Right lobe of liver (tissue), 6 donors: ENCODE data around the gene MAPK12. TPM values are rescaled to one million over a fixed set of nuclear protein-coding genes. Genes with fewer than 3 reads are reported as not detected.

Experiments used
- ATAC-seq, 4 donors: fragments of 200-7000 bp; cut with Tn5 transposase; one replicate each; pipeline ENCODE4 v1.9.1; 2020; ENCODE audit warnings: mild to moderate bottlenecking in 4 of 4, moderate library complexity in 4 of 4
- DNase-seq, 3 donors: peaks; one replicate each; pipeline ENCODE4 v3.0.0-alpha.2; 2020
- H3K27ac ChIP-seq, 3 donors: fragments of 200-600 bp; one replicate each; pipeline ENCODE4 v1.8.0; 2022
- H3K27me3 ChIP-seq, 2 donors: fragments of 200-600 bp; one replicate each; pipeline ENCODE4 v1.8.0; 2022
- H3K36me3 ChIP-seq, 4 donors: fragments of 200-600 bp; sonication (generic) in 1 of 4; one replicate each; pipeline versions ENCODE4 v1.5.1 to v1.8.0; 2017 to 2022; ENCODE audit warnings: control low read depth in 1 of 4
- H3K4me1 ChIP-seq, 4 donors: fragments of 200-600 bp; sonication (generic) in 1 of 4; one replicate each; pipeline versions ENCODE4 v1.5.1 to v1.8.0; 2017 to 2022; ENCODE audit warnings: control low read depth in 1 of 4
- H3K4me3 ChIP-seq, 3 donors: fragments of 200-600 bp; one replicate each; pipeline ENCODE4 v1.8.0; 2022
- H3K9me3 ChIP-seq, 4 donors: fragments of 200-600 bp; sonication (generic) in 1 of 4; one replicate each; pipeline versions ENCODE4 v1.5.1 to v1.8.0; 2017 to 2022; ENCODE audit warnings: control low read depth in 1 of 4
- POLR2A ChIP-seq: fragments of 450-650 bp; IDR thresholded peaks from one replicate; pipeline ENCODE4 v1.6.1; 2017; ENCODE audit warnings: antibody characterized with exemption, mild to moderate bottlenecking
- WGBS: methylation state at CpG from one replicate; pipeline ENCODE4 v1.1.6; 2018; ENCODE audit warnings: low coverage, low lambda C conversion rate; ENCODE audit not compliant: insufficient coverage; ENCODE audit errors: missing lambda C conversion rate; 5-methylcytosine and 5-hydroxymethylcytosine counted together
- intact Hi-C, 2 donors: fragments of 100-400 bp; cut with DNase I; formaldehyde crosslinking; loops; one replicate each; pipeline versions ENCODE4 v1.11.2 to v1.14.1; 2022
- total RNA-seq, 6 experiments: library from RNA; depleted of rRNA in 2 of 6; stranded (reverse); fragments of >200 nt in 2 of 6; fragmentation: NEBNext Ultra II Directional in 3 of 6; extraction: Animal tissue kit (Norgen Biotek cat#: 25700) in 3 of 6; gene quantifications; one replicate each; pipeline versions ENCODE4 v1.1.0 to v1.2.4, GENCODE V29; 2016 to 2023
- TF ChIP-seq, protein P1 (sequence below), 4 donors: fragments of 200-600 bp in 3 of 4; fragments of 450-650 bp in 1 of 4; IDR thresholded peaks; one replicate each; pipeline versions ENCODE4 v1.5.1 to v1.8.0; 2016 to 2022; ENCODE audit warnings: antibody characterized with exemption in 4 of 4, mild to moderate bottlenecking in 2 of 4
- donor health status: DM: no; HTN: yes; CAD: no.
- donor health status: DM: no; HTN: no; CAD: no.
- donor health status: DM: no; HTN: no; CAD: no.
- donor health status: DM: no; HTN: yes; CAD: no.
- donor health status: DM: no; HTN: yes; CAD: no.

The MAPK12 gene
- total RNA-seq, 6 experiments from 2014 or later, result 2.1 to 7.6 (median 3.6) TPM

GRCh38 chr22:50243685-50244419 lies 17.6 kb downstream of the MAPK12 start:
- DNase-seq (no peak), ATAC-seq (no peak)
- peak overlapping the region in 2 of 3 donors; percentile 66 to 83 for H3K27ac ChIP-seq
- TF ChIP-seq POLR2A, result no peak
- TF ChIP-seq, protein P1, sequence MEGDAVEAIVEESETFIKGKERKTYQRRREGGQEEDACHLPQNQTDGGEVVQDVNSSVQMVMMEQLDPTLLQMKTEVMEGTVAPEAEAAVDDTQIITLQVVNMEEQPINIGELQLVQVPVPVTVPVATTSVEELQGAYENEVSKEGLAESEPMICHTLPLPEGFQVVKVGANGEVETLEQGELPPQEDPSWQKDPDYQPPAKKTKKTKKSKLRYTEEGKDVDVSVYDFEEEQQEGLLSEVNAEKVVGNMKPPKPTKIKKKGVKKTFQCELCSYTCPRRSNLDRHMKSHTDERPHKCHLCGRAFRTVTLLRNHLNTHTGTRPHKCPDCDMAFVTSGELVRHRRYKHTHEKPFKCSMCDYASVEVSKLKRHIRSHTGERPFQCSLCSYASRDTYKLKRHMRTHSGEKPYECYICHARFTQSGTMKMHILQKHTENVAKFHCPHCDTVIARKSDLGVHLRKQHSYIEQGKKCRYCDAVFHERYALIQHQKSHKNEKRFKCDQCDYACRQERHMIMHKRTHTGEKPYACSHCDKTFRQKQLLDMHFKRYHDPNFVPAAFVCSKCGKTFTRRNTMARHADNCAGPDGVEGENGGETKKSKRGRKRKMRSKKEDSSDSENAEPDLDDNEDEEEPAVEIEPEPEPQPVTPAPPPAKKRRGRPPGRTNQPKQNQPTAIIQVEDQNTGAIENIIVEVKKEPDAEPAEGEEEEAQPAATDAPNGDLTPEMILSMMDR (IDR thresholded peaks at IDR 0.05), result no peak
- no peaks in the 10 kb centered on the region for H3K27me3 ChIP-seq
- no peaks in the 10 kb centered on the region for H3K9me3 ChIP-seq
- peak overlapping the region; percentile 71 to 97 (median 79) for H3K4me3 ChIP-seq
- peaks cover 0 to 39% (median 17%) of the 10 kb centered on the region in 4 donors for H3K4me1 ChIP-seq
- intact Hi-C loops, result loop anchor here in 1 of 2 donors (10.0 kb wide), 1 partner anchor 241 kb away; the partner anchor contains the start of genes ADM2 and MIOX
- peaks cover 0 to 5% (median 0%) of the 10 kb centered on the region in 4 donors for H3K36me3 ChIP-seq
- WGBS, result 0% methylated on average over 11 of the region's 27 CpGs

DNA sequence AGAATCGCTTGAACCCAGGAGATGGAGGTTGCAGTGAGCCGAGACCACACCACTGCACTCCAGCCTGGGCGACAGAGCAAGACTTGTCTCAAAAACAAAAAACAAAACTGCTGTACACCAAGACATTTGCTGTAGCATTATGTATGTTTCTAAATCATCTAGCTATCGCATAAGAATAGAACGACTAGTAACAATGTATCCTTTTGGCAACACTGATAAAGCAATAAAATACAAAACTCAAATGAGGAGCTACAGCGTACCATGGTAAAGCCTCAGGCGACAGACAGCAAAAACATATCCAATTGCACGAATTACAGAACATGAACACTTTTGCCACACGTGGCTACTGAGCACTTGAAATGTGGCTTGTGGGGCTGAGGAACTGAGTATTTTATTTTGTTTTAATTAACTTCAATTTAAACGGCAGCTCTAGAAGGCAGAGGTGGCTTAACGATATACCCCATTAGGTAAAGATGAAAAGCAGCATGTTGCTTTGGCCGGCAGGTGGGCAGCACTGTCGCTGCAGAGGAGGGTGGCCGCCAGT lies 19.0 kb downstream of the MAPK12 start:
- H3K36me3 ChIP-seq, result peaks cover 0 to 5% (median 0%) of the 10 kb centered on the region in 4 donors
- no peaks in the 10 kb centered on the region for H3K27me3 ChIP-seq
- DNase-seq (no peak), ATAC-seq (no peak)
- whole genome bisulfite sequencing, result 76% methylated on average over 13 of the region's 14 CpGs
- H3K4me1 ChIP-seq, result peaks cover 0 to 39% (median 17%) of the 10 kb centered on the region in 4 donors
- TF ChIP-seq, protein P1 (IDR thresholded peaks at IDR 0.05), result no peak
- TF ChIP-seq POLR2A, result no peak
- no peak overlapping the region for H3K27ac ChIP-seq
- intact Hi-C loops, result loop anchor here in 1 of 2 donors (10.0 kb wide), 1 partner anchor 242 kb away; the partner anchor contains the start of genes ADM2 and MIOX
- peak overlapping the region; percentile 10 to 97 (median 79) for H3K4me3 ChIP-seq
- H3K9me3 ChIP-seq, result no peaks in the 10 kb centered on the region

GRCh38 chr22:50238755-50239154 lies 22.7 kb downstream of the MAPK12 start:
- no peak overlapping the region for H3K4me3 ChIP-seq
- H3K9me3 ChIP-seq, result no peaks in the 10 kb centered on the region
- no peak overlapping the region for H3K27ac ChIP-seq
- ATAC-seq (no peak), DNase-seq (no peak)
- TF ChIP-seq POLR2A, result no peak
- TF ChIP-seq, protein P1 (IDR thresholded peaks at IDR 0.05), result no peak
- WGBS, result 63% methylated on average over 3 of the region's 9 CpGs
- H3K27me3 ChIP-seq, result no peaks in the 10 kb centered on the region
- peaks cover 0 to 29% (median 12%) of the 10 kb centered on the region in 4 donors for H3K4me1 ChIP-seq
- intact Hi-C loops, result no loop called here
- peaks cover 0 to 5% (median 0%) of the 10 kb centered on the region in 4 donors for H3K36me3 ChIP-seq

DNA sequence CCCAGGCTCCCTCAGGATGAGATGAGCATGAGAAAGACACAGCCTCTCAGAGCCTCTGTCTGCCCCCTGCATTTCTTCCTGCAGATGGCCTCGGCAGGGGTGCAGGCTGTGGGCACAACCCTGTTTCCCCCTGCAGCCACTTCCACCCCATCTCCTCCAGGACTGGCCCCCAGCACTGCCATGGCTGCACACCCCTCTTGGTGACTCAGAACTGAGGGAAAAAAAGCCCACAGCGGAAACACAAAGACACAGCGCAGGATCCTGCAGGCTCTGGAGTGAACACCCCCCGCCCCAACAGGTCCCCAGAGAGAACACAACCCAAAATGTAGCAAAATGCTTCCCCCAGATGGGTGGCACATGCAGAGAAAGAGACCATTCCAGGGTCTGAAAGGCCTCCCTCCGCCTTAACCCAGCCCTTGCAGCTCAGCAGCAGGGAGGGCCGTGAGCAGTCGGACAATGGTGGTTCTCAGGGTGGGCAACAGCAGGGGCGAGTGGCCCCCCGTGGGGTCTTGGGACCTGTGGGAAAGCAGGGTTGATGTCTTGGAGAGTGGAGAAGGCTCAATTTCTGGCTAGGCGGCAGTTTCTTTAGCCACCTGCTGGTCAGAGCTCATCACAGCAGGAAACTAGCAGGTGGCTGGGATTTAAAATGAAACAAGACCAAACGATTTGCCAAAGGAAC lies 24.6 kb downstream of the MAPK12 start:
- Histone ChIP-seq H3K9me3 (no peaks in the 10 kb centered on the region), H3K27me3 (no peaks in the 10 kb centered on the region), H3K4me1 (peaks cover 0 to 11% (median 5%) of the 10 kb centered on the region in 4 donors), H3K27ac (no peak overlapping the region), H3K36me3 (peaks cover 0 to 14% (median 3%) of the 10 kb centered on the region in 4 donors), H3K4me3 (no peak overlapping the region)
- no peak for TF ChIP-seq POLR2A
- TF ChIP-seq, protein P1 (IDR thresholded peaks at IDR 0.05), result peak; percentile 22 to 40 (median 34)
- intact Hi-C loops, result no loop called here
- peak in 1 of 3 donors; percentile 17 for DNase-seq
- ATAC-seq, result peak in 3 of 4 donors; percentile 8 to 48 (median 34)
- 14% methylated on average over 1 of the region's 11 CpGs for WGBS
